ENCODE measurements around the gene CCNC.
A peak's percentile ranks its signal among the peaks of the same experiment; 100 is the strongest.

The CCNC gene

DNA sequence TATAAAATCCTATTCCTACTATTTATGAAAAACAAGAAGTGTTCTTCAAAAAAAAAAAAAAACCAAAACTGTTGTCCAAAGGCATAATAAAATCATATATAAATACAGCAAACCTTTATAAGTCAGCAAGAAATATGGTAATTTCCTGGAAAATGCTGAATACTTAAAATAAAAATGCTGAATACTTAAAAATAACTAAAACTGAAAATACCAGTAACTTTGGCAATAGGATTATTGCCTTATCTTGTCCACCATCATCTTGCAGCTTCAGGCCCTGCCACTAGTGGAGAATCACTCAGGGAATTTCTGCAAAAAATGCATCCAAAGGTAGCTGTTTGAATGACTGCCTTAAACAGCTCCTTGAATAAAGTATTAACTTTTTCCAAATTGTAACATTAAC is 24.5 kb downstream of the CCNC start:
- DNase-seq = no peak

DNA sequence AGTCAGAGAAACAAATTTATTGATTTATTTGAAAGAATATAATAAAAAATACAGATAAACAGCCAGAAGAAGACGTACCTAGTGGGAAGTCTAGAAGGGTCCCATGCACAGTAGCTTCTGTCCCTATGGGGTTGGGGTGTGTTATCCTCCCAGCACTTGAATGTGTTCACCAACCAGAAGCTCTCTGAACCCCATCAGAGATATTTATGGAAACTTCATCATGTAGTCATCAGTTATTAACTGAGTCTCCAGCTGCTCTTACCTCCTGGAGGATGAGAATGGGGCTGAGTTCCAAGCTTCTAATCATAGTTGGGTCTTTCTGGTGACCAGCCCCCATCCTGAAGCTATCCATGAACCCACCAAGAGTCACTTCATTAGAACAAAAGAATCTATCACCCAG is 37.8 kb downstream of the CCNC start:
- DNase-seq = no peak

DNA sequence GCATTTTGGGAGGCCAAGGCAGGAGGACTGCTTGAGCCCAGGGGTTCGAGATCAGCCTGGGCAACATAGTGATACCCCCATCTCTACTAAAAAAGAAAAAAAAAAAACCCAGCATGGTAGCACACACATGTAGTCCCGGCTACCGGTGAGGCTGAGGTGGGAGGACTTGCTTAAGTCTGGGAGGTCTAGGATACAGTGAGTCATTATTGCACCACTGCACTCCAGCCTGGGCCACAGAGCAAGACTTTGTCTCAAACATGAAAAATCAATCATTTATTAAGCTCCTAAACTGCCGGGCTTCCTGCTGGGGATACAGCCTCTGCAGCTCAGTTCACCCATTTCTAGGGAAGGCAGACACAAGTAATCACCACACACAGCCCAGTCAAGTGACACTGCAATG is 45.9 kb downstream of the CCNC start:
- no peak for DNase-seq

DNA sequence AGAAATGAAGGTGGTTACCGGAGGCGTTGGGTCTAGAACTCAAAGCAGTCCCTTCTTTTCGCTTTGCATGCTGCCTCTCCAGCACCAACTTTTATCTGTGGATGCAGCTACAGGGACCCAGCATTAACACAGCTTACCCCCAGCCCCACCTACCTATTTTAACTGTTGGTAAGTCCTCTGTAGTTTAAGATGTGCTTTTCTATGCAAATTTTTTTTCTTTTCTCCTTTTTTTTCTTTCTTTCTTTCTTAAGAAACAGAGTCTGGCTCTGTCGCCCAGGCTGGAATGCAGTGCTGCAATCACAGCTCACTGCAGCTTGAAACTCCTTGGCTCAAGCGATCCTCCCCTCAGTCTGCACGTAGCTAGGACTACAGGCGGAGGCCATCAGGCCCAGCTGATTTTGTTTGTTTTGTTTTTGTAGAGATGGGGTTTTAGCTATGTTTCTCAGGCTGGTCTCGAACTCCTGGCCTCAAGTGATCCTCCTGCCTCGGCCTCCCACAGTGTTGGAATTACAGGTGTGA is 46.8 kb downstream of the CCNC start:
- no peak for DNase-seq

DNA sequence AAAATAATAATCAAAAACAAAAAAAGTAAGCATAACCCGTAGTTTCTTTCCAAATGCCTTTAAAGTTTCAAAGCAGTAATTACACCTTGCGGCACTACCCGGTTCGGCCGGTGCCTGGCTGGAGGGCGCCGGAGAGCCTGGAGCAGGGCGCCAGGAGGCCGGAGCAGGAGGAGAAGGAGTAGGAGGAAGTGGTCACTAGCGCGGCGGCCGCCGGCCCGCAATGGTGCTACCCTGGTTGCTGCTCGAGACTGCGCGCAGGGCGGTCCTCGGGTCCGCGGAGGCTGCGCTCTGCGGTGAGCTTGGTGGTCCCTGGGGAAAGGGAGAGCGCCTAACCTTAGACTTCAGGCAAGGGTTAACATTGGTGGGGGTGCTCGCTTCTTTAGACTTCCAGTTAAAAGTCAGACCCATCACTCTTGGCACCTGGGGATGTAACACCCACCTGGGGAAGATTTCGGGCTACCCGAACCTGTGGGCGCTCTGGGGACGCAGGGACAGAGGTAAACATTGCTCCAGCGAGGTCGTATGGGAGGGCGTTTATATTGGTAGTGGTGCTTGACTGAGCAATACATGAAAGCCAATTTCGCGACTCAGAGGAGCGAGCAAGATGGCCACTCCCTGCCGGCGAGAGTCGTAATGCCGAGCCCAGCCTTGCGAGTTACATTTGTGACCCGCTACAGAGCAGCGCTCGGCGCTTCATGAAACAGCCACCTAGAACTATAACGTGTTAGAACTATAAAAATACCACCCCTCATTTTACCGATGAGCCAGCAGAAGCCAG is 47.4 kb downstream of the CCNC start:
- peak; percentile 58 for DNase-seq

DNA sequence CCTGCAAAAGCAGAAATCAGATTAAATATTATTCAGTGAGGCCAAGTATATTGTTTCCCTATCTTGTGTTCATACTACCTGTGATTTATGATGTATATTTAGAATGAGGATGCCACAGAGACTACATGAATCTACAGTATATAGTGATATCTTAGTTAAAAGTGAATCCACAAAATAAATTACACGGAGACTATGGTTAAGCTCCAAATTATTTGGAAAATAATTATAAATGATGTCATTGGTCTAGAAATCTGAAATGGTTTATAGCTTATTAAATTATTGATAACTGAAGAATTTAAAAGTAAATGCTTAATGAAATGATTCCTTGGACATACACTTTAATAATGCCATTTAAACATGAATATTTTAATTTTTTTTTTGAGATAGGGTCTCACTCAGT is 49.0 kb downstream of the CCNC start:
- DNase-seq = no peak

DNA sequence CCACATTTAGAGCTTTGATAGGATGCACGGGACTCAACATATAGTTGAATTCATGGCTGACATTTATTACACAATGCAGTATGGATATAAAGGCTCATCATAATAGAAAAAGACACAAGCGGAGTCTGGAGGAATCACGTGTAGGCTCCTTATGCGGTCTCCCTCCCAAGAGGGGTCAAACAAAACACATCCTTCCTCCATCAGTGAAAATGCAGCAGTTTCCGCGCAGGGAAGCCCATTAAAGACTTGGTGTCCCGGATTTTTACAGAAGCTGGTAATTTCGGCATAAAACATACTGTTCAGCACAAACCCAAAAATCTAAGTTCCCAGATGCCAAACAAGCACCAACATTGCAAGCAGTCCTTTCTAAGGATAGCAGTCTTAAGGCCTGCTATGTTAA is 54.4 kb downstream of the CCNC start:
- DNase-seq = no peak

DNA sequence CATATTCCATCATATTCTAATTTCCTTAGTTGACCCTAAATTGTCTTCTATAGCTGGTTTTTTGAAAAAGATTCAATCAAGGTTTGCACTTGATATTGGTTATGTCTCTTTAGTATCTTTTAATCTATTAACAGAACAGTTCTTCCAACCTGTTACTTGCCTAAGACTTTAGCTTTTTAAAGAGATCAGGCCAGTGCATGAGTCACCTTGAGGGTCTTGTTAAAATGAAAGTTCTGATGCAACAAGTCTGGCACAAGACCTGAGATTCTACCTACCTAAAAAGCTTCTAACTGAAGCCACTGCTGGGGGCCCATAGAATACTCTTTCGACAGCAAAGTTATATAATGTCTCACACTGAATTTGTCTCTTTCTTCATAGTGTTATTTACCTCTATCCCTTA is 56.4 kb downstream of the CCNC start:
- no peak for DNase-seq

DNA sequence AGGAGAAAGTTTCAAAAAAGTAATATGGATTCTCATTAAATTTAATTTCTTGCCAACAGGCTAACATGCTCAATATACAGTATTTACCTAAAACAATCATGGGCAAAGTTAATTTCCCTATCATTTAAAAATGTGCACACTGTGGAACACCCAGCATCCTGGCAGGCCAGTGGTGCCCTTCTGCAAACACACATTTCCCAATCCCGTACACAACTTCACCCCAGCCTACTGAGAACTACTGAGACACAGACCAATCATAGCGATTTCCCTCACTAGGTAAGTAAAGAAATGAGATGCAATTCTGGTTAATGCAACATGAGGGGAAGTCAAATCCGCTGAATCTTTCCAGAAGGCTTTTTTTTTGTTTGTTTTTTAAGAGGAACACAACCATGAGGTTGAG is 60.8 kb downstream of the CCNC start:
- DNase-seq = no peak

DNA sequence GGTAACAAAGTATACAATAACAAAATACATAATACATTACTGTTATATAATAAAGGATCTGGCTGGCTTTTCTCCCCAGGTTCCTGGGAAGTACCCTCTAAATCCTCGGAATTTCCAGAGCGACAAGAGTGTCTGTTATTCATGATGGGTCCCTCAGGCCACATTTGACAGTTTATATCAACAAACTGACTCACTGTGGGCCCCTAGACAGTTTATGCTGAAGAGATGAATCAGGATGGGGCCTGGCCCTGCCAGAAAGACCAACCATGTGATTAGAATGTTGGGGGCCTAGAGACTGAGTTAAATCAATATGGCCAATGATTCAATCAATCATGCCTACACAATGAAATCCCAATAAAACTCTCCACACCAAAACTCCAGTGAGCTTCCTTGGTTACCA is 66.7 kb downstream of the CCNC start:
- DNase-seq = no peak

DNA sequence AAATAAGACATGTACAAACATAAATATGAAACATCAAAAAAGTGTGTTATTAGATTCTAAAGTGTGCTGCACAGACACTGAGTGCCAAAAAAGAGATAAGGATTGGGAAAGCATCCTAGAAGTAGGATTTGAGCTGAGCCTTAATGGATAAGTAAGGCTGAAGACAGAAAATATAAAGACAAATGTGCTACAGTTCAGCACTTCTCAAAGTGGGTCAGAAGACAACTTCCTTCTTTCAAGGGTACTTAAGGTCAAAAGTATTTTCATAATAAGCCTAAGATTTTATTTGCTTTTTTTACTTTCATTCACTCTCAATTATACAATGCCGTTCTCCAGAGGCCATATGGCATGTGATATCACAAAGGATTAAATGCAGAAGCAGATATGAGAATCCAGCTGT is 70.0 kb downstream of the CCNC start:
- no peak for DNase-seq

DNA sequence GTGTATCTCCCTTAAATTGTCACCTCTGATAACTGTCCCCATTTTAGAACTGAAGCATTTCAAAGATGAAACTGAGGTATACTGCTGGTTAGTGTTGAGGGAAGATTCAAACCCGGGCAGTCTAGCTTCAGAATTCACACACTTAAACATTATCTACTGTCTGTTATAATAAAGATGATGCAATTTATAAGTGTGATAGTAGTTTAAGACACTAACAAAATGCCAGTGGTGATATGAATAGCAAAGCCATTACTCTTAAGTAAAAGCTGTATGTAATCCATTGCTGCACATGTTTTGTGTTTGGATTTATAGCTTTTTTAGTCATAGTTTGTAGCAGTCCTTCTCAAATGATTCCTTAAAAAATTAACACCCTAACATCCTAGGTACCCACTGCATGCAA is 73.0 kb downstream of the CCNC start:
- DNase-seq = no peak
